Epithelial cell of proximal tubule (primary cell): ENCODE results near the gene TEX52. TPM values are rescaled to one million over a fixed set of nuclear protein-coding genes. Genes with fewer than 3 reads are reported as not detected.

Experiments
- DNase-seq: peaks from one replicate; pipeline ENCODE4 v3.0.0-alpha.2; 2011; ENCODE audit warnings: low read depth
- H3K4me3 ChIP-seq: 2 replicates; pipeline ENCODE4 v1.5.1; 2011; ENCODE audit warnings: low read depth, mild to moderate bottlenecking, low read length
- total RNA-seq: library from RNA; depleted of rRNA; stranded (reverse); fragments of >200 nt; gene quantifications from 2 replicates; pipeline ENCODE4 v1.2.3, GENCODE V29; 2015
- TF ChIP-seq, protein P1 (sequence below): conservative IDR thresholded peaks from 2 replicates; pipeline ENCODE4 v1.5.1; 2012; ENCODE audit warnings: low read depth, mild to moderate bottlenecking, low read length

TEX52 gene
- total RNA-seq = not detected in 2 replicates

DNA sequence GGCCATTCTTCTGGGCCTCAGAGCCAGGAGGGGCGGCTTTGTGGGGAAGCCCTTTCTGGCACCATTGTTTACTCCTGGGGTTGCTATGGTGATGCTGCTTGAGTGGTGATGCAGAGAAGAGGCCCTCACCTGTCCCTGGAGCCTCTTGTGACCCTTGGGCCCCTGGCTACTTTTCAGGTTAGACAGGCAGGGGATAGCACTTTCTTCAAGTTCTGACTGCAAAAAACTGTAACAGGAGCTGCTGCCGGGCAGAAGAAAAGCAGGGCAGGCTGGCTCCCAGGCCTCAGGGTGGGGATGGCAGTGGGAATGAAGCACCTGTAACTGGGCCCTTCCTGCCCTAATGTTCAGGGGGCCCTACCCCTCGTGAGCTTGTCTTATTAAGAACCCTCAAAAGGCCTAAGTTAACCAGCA, at the start of gene TEX52:
Gene TEX52, minus strand, starts transcription at position 19 of the 411 bp plus-strand sequence. Its CDS starts 13 bp downstream, at position 6.
- no peak for DNase-seq
- H3K4me3 ChIP-seq = no peak within 1 kb of the TSS
- TF ChIP-seq, protein P1, sequence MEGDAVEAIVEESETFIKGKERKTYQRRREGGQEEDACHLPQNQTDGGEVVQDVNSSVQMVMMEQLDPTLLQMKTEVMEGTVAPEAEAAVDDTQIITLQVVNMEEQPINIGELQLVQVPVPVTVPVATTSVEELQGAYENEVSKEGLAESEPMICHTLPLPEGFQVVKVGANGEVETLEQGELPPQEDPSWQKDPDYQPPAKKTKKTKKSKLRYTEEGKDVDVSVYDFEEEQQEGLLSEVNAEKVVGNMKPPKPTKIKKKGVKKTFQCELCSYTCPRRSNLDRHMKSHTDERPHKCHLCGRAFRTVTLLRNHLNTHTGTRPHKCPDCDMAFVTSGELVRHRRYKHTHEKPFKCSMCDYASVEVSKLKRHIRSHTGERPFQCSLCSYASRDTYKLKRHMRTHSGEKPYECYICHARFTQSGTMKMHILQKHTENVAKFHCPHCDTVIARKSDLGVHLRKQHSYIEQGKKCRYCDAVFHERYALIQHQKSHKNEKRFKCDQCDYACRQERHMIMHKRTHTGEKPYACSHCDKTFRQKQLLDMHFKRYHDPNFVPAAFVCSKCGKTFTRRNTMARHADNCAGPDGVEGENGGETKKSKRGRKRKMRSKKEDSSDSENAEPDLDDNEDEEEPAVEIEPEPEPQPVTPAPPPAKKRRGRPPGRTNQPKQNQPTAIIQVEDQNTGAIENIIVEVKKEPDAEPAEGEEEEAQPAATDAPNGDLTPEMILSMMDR = no peak

GRCh38 chr12:2904260-2904659, 47.4 kb upstream of the TEX52 start:
- no peak overlapping the region for H3K4me3 ChIP-seq
- peak; percentile 32 for DNase-seq
- TF ChIP-seq, protein P1 = no peak

DNA sequence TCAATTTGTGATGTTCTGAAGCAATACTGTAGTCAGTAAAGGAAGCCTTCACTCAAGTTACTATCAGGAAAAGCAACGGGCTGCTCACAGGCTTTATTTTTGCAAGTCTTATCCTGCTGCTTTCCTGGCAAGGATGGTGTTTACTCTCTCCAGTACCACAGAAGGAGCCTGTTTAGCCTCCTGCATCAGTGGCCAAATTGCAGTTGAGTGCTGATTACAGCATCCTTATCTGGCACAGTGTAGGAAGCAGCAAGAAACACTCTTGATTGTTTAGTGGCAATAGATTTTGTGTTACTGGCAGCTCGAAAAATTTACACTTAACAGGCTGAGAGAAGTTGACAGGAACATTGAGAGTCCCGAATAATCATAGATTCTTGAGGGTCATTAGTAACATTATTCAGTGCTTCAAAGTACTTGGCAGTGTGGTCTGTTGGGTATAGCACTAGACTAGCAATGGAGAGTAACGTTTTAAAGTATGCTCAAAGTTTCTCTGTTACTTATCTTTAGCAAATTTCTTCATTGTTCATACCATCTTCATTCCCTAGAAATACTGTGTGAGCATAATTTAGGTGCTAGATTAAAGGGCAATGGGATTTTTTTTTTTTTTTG, 45.5 kb upstream of the TEX52 start:
- no peak overlapping the region for H3K4me3 ChIP-seq
- TF ChIP-seq, protein P1 = no peak
- DNase-seq = no peak

- TF ChIP-seq, protein P1 = no peak
- no peak for DNase-seq
- no peak overlapping the region for H3K4me3 ChIP-seq
Observed at GRCh38 chr12:2900642-2901041, 43.8 kb upstream of the TEX52 start.

DNA sequence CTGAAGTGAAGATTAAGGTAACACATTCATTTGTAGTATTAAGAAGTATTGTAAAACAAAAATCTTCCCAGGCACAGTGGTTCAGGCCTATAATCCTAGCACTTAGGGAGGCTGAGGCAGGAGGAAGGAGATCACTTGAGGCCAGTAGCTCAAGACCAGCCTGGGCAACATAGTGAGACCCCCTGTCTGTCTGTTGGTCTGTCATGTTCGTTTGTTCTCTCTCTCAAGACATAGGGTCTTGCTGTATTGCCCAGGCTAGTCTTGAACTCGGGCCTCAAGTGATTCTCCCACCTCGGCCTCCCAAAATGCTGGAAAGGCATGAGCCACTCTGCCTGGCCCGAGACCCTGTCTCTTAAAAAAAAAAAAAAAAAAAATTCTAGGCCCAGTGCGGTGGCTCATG, 40.6 kb upstream of the TEX52 start:
- DNase-seq = no peak
- no peak overlapping the region for H3K4me3 ChIP-seq
- TF ChIP-seq, protein P1 = no peak

DNA sequence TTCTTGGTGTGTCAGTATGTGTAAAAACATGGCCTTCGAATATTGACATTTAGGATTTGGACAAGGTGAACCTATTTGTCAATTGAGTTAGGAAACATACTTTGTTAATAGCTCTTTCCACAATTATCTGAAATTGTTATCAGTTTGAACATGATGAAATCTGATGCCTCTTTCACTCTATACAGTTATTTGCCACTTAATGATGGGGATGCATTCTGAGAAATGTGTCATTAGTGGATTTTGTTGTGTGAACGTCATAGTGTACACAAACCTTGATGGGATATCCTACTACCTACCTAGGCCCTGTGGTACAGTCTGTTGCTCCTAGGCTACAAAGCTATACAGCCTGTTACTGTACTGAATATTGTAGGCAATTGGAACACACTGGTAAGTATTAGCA, 38.7 kb upstream of the TEX52 start:
- TF ChIP-seq, protein P1 = no peak
- no peak overlapping the region for H3K4me3 ChIP-seq
- no peak for DNase-seq

GRCh38 chr12:2895051-2895451, 38.2 kb upstream of the TEX52 start:
- no peak for DNase-seq
- H3K4me3 ChIP-seq = no peak overlapping the region
- TF ChIP-seq, protein P1 = no peak
